Suprapubic skin (tissue), 4 donors: ENCODE data around the gene CDH4. TPM values are rescaled to one million over a fixed set of nuclear protein-coding genes. Genes with fewer than 3 reads are reported as not detected.

Experiments
- DNase-seq, 2 donors: peaks; one replicate each; pipeline ENCODE4 v3.0.0-alpha.2; 2019; ENCODE audit warnings: low spot score in 2 of 2
- H3K27ac ChIP-seq: fragments of 200-600 bp; sonication (generic); one replicate; pipeline ENCODE4 v1.5.1; 2019
- H3K27me3 ChIP-seq: fragments of 200-600 bp; sonication (generic); one replicate; pipeline ENCODE4 v1.5.1; 2019
- H3K36me3 ChIP-seq: fragments of 200-600 bp; sonication (generic); one replicate; pipeline ENCODE4 v1.5.1; 2019
- H3K4me1 ChIP-seq: fragments of 200-600 bp; sonication (generic); one replicate; pipeline ENCODE4 v1.5.1; 2019
- H3K4me3 ChIP-seq: fragments of 200-600 bp; sonication (generic); one replicate; pipeline ENCODE4 v1.5.1; 2019; ENCODE audit warnings: mild to moderate bottlenecking
- H3K9me3 ChIP-seq: fragments of 200-600 bp; sonication (generic); one replicate; pipeline ENCODE4 v1.5.1; 2019
- EP300 ChIP-seq: sonication (generic); formaldehyde crosslinking; IDR thresholded peaks from one replicate; pipeline ENCODE4 v1.6.1; 2017; ENCODE audit warnings: antibody characterized with exemption
- POLR2A ChIP-seq, 2 donors: fragments of 450-650 bp; IDR thresholded peaks; one replicate each; pipeline ENCODE4 v1.6.1; 2017; ENCODE audit warnings: antibody characterized with exemption in 2 of 2, mild to moderate bottlenecking in 2 of 2, moderate library complexity in 2 of 2
- POLR2AphosphoS5 ChIP-seq, 3 donors: sonication (generic); formaldehyde crosslinking; IDR thresholded peaks; one replicate each; pipeline ENCODE4 v1.6.1; 2017; ENCODE audit warnings: antibody characterized with exemption in 3 of 3
- WGBS: methylation state at CpG from one replicate; pipeline ENCODE4 v1.1.5; 2018; 5-methylcytosine and 5-hydroxymethylcytosine counted together
- total RNA-seq, 4 donors: library from RNA; depleted of rRNA; stranded (reverse); fragments of >200 nt; gene quantifications; one replicate each; pipeline ENCODE4 v1.1.0, GENCODE V29; 2016
- TF ChIP-seq, protein P1 (sequence below), 2 donors: fragments of 200-600 bp in 1 of 2; fragments of 450-650 bp in 1 of 2; sonication (generic) in 1 of 2; IDR thresholded peaks; one replicate each; pipeline ENCODE4 v1.5.1; 2016 to 2019; ENCODE audit warnings: antibody characterized with exemption in 2 of 2, mild to moderate bottlenecking in 1 of 2, moderate library complexity in 1 of 2

Gene CDH4
- total RNA-seq, 4 donors from 2014 or later, result 0.91 to 5.9 (median 2.6) TPM

DNA sequence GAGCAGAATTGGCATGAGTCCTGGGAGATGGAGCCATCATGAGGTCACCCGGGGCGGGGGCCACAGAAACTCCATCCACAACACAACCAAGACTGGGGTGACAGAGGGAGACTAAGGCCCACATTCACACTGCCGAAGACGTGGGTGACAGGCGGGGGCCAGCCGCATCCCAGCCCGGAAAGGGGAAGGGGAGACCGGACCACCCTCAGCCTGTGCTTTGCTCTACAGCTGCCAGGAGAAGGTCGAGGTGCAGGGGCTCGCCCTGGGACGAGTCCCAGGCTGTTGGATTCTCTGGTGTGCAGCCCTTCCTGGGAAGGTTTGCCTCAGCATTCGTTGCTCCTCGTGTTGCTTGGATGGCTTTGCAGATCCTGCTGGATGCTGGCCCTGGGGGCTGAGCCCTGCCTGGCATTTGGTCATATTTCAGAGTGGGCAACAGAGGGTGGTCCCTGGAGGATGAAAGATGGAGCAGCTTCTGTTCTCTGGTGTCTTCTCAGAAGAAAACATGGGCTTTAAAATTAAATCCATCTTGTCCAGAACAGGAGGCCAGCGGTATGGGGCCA lies 484.8 kb downstream of the CDH4 start:
- Histone ChIP-seq H3K4me3 (no peak overlapping the region), H3K27ac (no peak overlapping the region), H3K36me3 (no peaks in the 10 kb centered on the region), H3K27me3 (peaks cover 41% of the 10 kb centered on the region), H3K4me1 (no peaks in the 10 kb centered on the region), H3K9me3 (no peaks in the 10 kb centered on the region)
- no peak for DNase-seq
- WGBS, result 80% methylated on average over 14 of the region's 14 CpGs
- TF ChIP-seq, protein P1, sequence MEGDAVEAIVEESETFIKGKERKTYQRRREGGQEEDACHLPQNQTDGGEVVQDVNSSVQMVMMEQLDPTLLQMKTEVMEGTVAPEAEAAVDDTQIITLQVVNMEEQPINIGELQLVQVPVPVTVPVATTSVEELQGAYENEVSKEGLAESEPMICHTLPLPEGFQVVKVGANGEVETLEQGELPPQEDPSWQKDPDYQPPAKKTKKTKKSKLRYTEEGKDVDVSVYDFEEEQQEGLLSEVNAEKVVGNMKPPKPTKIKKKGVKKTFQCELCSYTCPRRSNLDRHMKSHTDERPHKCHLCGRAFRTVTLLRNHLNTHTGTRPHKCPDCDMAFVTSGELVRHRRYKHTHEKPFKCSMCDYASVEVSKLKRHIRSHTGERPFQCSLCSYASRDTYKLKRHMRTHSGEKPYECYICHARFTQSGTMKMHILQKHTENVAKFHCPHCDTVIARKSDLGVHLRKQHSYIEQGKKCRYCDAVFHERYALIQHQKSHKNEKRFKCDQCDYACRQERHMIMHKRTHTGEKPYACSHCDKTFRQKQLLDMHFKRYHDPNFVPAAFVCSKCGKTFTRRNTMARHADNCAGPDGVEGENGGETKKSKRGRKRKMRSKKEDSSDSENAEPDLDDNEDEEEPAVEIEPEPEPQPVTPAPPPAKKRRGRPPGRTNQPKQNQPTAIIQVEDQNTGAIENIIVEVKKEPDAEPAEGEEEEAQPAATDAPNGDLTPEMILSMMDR (IDR thresholded peaks at IDR 0.05), result no peak
- TF ChIP-seq POLR2A (IDR thresholded peaks at IDR 0.05) (no peak), EP300 (no peak), POLR2AphosphoS5 (IDR thresholded peaks at IDR 0.05) (no peak)

DNA sequence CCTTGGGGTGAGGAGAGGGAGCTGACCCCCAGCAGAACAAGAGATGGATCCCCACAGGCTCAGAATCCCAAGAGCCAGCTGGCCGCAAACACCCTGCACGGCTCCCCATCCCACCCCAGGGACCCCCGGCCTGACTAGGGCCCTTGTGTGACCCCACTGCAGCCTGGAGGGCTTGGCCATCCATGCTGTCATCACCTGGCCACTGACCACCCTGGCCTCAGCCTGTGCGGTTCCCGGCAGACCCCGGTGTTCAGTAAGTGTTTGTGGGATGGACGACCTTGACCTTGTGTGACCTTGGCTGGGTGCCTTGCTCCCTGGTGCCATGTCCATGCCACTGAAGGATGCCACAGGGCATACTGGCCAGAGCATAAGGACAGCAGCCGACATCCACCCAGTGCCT lies 485.3 kb downstream of the CDH4 start:
- Histone ChIP-seq H3K27me3 (peaks cover 41% of the 10 kb centered on the region), H3K4me1 (no peaks in the 10 kb centered on the region), H3K9me3 (no peaks in the 10 kb centered on the region), H3K4me3 (no peak overlapping the region), H3K27ac (no peak overlapping the region), H3K36me3 (no peaks in the 10 kb centered on the region)
- DNase-seq, result no peak
- TF ChIP-seq, protein P1 (IDR thresholded peaks at IDR 0.05), result no peak
- TF ChIP-seq POLR2AphosphoS5 (IDR thresholded peaks at IDR 0.05) (no peak), EP300 (no peak)
- 96% methylated on average over 5 of the region's 8 CpGs for WGBS

DNA sequence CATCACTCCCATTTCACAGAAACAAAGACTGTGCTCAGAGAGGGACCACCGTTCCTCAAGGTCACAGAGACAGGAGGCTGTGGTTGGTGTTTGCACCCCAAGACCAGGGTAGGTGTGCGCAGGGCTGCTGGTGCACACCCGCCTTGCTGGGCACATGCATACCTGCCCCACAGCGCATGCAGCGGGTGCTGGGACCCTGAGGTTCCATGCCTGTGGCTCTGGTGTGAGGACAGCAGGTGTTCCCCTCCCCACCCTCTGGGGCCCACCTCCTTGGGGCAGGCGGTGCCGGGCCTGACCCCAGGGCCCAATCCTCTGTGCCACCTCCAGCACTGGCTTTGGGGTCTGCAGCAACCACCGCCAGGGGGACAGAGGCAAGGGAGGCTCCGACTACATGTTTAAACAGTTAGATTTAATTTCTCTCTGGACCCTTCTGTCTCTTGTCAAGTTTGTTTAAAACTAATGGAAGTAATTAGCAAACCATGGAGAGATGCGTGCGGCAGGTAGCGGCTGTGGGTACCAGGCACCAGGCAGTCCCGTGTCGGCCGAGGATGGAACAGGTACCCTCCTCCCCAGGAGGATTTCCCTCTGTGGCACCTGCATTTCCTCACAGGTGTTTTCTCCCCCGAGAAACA lies 485.9 kb downstream of the CDH4 start:
- no peaks in the 10 kb centered on the region for H3K36me3 ChIP-seq
- no peak for DNase-seq
- WGBS, result 89% methylated on average over 11 of the region's 16 CpGs
- H3K4me3 ChIP-seq, result no peak overlapping the region
- H3K4me1 ChIP-seq, result no peaks in the 10 kb centered on the region
- H3K27me3 ChIP-seq, result peaks cover 40% of the 10 kb centered on the region
- H3K27ac ChIP-seq, result no peak overlapping the region
- no peaks in the 10 kb centered on the region for H3K9me3 ChIP-seq
- no peak for TF ChIP-seq POLR2AphosphoS5 (IDR thresholded peaks at IDR 0.05)
- no peak for TF ChIP-seq POLR2A (IDR thresholded peaks at IDR 0.05)
- TF ChIP-seq, protein P1 (IDR thresholded peaks at IDR 0.05), result no peak
- TF ChIP-seq EP300, result no peak

DNA sequence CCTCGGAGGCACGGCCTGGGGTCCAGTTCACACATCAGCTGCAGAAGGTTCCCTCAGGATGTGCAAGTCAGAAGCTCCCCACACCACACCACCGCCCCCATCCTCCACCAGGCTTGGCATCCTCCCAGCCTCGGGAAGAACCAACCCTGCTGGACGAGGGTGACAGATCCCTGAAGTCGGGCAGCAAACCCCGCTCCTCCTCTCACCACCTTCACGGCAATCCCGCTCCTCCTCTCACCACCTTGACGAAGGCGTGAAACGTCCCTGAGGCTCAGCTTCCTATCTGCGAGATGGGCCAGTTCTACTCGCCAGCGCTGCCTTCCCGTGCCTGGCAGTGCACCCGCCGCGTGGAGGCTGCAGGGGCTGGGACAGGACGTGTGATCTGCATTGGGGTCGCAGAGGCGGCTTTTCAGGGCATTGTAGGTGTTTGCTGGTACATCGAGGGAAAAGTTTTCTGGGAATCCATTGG lies 486.6 kb downstream of the CDH4 start:
- H3K36me3 ChIP-seq, result no peaks in the 10 kb centered on the region
- DNase-seq, result no peak
- peaks cover 33% of the 10 kb centered on the region for H3K27me3 ChIP-seq
- TF ChIP-seq POLR2AphosphoS5 (IDR thresholded peaks at IDR 0.05), result no peak
- no peak for TF ChIP-seq EP300
- TF ChIP-seq POLR2A (IDR thresholded peaks at IDR 0.05), result no peak
- TF ChIP-seq, protein P1 (IDR thresholded peaks at IDR 0.05), result no peak
- no peak overlapping the region for H3K27ac ChIP-seq
- no peak overlapping the region for H3K4me3 ChIP-seq
- no peaks in the 10 kb centered on the region for H3K4me1 ChIP-seq
- no peaks in the 10 kb centered on the region for H3K9me3 ChIP-seq
- WGBS, result 76% methylated on average over 21 of the region's 23 CpGs

DNA sequence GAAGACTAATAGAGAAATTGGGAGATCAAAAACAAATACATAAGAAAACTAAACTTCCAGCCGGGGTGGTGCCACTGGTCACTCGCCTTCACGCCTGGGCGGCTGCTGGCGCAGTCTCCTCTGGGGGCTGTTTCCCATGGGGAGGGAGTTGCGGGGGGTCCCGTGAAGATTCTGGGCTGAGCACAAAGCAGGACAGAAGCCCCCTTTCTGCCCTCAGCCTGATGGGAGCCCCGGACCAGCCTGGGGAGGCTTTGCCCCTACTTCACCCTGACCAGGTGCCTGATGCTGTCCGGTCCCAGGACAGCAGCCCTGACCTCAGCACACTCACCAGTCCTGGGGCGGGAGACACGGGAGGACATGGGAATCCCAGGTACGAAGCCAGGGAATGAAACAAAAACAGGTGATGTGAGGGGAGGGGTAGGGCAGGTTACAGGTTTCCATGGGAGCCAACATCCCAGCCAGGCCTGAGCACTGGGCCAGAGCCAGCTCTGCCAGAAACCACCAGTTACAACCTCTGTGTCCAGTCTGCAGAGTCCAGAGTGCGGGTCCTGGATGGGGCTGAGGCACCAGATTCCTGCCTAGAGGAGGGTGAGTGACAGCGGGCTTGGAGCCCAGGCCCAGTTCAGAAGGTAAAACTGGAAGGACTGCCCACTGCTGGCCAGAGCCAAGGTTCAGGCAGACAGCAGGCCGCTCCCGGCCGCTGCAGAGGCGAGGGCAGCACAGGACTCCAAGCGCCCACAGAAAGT lies 487.2 kb downstream of the CDH4 start:
- H3K36me3 ChIP-seq, result no peaks in the 10 kb centered on the region
- no peaks in the 10 kb centered on the region for H3K4me1 ChIP-seq
- 90% methylated on average over 14 of the region's 19 CpGs for WGBS
- no peak overlapping the region for H3K27ac ChIP-seq
- H3K4me3 ChIP-seq, result no peak overlapping the region
- H3K9me3 ChIP-seq, result no peaks in the 10 kb centered on the region
- H3K27me3 ChIP-seq, result peaks cover 26% of the 10 kb centered on the region
- no peak for TF ChIP-seq EP300
- TF ChIP-seq POLR2AphosphoS5 (IDR thresholded peaks at IDR 0.05), result no peak
- TF ChIP-seq, protein P1 (IDR thresholded peaks at IDR 0.05), result no peak
- TF ChIP-seq POLR2A (IDR thresholded peaks at IDR 0.05), result no peak
- no peak for DNase-seq
